Measurements from ENCODE around the gene SLC51B. TPM values are rescaled to one million over a fixed set of nuclear protein-coding genes. Genes with fewer than 3 reads are reported as not detected.

The SLC51B gene
- total RNA-seq, 2 experiments from 2014 or later = not detected

DNA sequence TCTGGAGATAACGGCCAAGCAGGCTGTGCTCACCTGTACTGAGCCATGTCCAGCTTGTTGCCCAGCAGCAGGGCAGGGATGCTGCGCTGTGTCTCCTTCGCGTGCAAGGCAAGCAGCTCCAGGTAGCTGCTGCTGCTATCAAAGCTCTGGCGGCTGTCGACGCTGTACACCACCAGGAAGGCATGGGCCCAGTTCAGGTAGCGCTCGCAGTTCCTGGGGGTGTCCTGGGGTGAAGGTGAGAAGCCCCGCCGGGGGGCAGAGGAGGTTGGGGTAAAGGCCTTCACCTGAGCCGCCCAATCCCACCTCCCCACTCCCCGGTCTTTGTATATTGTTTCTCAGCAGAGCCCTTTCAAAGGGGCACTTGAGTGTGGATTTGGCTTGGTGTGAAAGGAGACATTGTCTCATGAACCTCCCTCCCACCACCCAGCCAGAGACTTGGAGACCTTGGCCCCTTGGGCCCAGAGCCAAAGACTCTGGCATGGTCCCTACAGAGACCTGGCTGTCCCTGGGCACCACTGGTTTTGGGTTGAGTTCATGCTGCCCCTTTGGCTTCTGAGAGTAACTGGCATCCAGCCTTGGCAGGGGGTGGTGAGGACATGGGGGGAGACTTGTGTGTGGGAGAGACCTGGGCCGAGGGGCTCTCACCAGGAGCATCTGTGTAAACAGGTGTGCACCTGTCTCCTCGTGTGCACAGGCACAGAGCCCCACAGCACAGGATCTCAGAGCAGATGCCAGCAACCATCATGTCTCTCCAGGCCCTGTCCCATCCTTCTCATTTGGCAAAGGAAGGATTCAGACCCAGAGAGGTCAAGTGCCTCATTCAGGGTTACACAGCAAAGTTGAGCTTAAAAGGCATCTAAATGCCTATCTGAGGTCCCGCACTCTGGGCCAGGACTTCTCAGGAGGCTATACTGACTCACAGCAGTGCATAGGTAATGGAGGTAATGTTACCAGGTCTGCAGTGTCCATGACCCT lies 13.5 kb downstream of the SLC51B start:
- no peak overlapping the region for H2AFZ ChIP-seq (ENCODE audit: low read length)
- TF ChIP-seq, protein P1, sequence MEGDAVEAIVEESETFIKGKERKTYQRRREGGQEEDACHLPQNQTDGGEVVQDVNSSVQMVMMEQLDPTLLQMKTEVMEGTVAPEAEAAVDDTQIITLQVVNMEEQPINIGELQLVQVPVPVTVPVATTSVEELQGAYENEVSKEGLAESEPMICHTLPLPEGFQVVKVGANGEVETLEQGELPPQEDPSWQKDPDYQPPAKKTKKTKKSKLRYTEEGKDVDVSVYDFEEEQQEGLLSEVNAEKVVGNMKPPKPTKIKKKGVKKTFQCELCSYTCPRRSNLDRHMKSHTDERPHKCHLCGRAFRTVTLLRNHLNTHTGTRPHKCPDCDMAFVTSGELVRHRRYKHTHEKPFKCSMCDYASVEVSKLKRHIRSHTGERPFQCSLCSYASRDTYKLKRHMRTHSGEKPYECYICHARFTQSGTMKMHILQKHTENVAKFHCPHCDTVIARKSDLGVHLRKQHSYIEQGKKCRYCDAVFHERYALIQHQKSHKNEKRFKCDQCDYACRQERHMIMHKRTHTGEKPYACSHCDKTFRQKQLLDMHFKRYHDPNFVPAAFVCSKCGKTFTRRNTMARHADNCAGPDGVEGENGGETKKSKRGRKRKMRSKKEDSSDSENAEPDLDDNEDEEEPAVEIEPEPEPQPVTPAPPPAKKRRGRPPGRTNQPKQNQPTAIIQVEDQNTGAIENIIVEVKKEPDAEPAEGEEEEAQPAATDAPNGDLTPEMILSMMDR (conservative IDR thresholded peaks at IDR 0.05; ENCODE audit: low read length) = no peak
- no peak overlapping the region for H3K4me2 ChIP-seq (ENCODE audit: low read length)
- no peak overlapping the region for H3K4me3 ChIP-seq (ENCODE audit: low read depth, low read length, poor library complexity, severe bottlenecking)
- intact Hi-C loops (cut with micrococcal nuclease; ENCODE audit: unreplicated experiment) = no loop called here
- BruUV-seq (replicated peaks) = no TSS peak
- DNase-seq (ENCODE audit: low spot score) = no peak
- H3K4me1 ChIP-seq (ENCODE audit: insufficient read depth, low read length, poor library complexity, severe bottlenecking) = no peaks in the 10 kb centered on the region
- no peak overlapping the region for H3K27ac ChIP-seq (ENCODE audit: low read depth, low read length, poor library complexity, severe bottlenecking)
- POLR2A ChIA-PET = interaction anchor here (0.8 kb wide), 1 partner anchor 20 kb away, joined by 3 read pairs; no protein-coding TSS in a partner anchor
- CTCF ChIA-PET (ENCODE audit: unreplicated experiment) = no interaction called here
- H3K9me2 ChIP-seq (ENCODE audit: insufficient read depth, low read length) = no peaks in the 10 kb centered on the region
- H3K79me2 ChIP-seq (ENCODE audit: insufficient read depth, low read depth, low read length) = no peaks in the 10 kb centered on the region
- H3K36me3 ChIP-seq (ENCODE audit: insufficient read depth, low read length) = no peaks in the 10 kb centered on the region
- no peaks in the 10 kb centered on the region for H3K9me3 ChIP-seq (ENCODE audit: low read length)
- no peaks in the 10 kb centered on the region for H4K20me1 ChIP-seq (ENCODE audit: insufficient read depth, low read length)

DNA sequence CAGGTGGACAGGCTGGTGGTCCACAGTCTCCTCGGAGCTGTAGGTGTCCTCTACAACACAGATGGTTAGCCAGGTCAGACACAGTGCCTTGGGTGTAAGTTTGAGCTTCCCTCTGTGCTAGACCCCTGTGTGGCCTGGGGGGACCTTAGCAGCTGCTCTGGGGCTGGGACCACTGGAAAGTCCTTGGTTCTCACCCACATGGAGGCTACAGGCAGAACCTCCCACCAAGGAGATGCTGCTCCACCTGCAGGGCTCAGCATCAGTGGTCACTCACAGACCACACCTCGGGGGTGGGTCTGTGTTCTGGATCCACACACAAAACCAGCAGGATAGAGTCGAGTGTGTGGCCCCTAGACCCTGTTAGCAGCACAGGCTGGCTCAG lies 14.2 kb downstream of the SLC51B start:
- H2AFZ ChIP-seq (ENCODE audit: low read length) = no peak overlapping the region
- intact Hi-C loops (cut with micrococcal nuclease; ENCODE audit: unreplicated experiment) = no loop called here

More for the DNA sequence above, 14.2 kb downstream of the SLC51B start:
- H3K4me3 ChIP-seq (ENCODE audit: low read depth, low read length, poor library complexity, severe bottlenecking) = no peak overlapping the region
- TF ChIP-seq EZH2phosphoT487 (IDR thresholded peaks at IDR 0.05; ENCODE audit: borderline replicate concordance, low read depth, low read length) = no peak
- TF ChIP-seq, protein P1 (conservative IDR thresholded peaks at IDR 0.05; ENCODE audit: low read length) = no peak
- H3K79me2 ChIP-seq (ENCODE audit: insufficient read depth, low read depth, low read length) = no peaks in the 10 kb centered on the region
- no peaks in the 10 kb centered on the region for H3K9me2 ChIP-seq (ENCODE audit: insufficient read depth, low read length)
- no peaks in the 10 kb centered on the region for H3K9me3 ChIP-seq (ENCODE audit: low read length)
- POLR2A ChIA-PET = interaction anchor here (0.6 to 0.8 kb wide), 2 partner anchors 20 to 871 kb away, joined by 3 read pairs; no protein-coding TSS in a partner anchor
- no TSS peak for BruUV-seq (replicated peaks)
- CTCF ChIA-PET (ENCODE audit: unreplicated experiment) = no interaction called here
- no peak overlapping the region for H3K4me2 ChIP-seq (ENCODE audit: low read length)
- H4K20me1 ChIP-seq (ENCODE audit: insufficient read depth, low read length) = no peaks in the 10 kb centered on the region
- no peak overlapping the region for H3K27ac ChIP-seq (ENCODE audit: low read depth, low read length, poor library complexity, severe bottlenecking)
- H3K4me1 ChIP-seq (ENCODE audit: insufficient read depth, low read length, poor library complexity, severe bottlenecking) = no peaks in the 10 kb centered on the region
- no peaks in the 10 kb centered on the region for H3K36me3 ChIP-seq (ENCODE audit: insufficient read depth, low read length)
- no peak for DNase-seq (ENCODE audit: low spot score)

All from OCI-LY7 (cell line).